Adrenal gland (tissue), 5 donors: ENCODE data around the gene MYBPHL.

ENCODE experiments used
- CTCF ChIP-seq, 6 experiments: fragments of 450-650 bp in 4 of 6; fragments of 200-600 bp in 2 of 6; sonication (generic) in 1 of 6; IDR thresholded peaks; 1 replicate in 5 of 6; 2 replicates in 1 of 6; pipeline versions ENCODE4 v1.5.1 to v1.8.0; 2016 to 2021; ENCODE audit warnings: antibody characterized with exemption in 6 of 6, mild to moderate bottlenecking in 2 of 6, moderate library complexity in 1 of 6
- POLR2A ChIP-seq, 2 donors: fragments of 450-650 bp; IDR thresholded peaks; one replicate each; pipeline ENCODE4 v1.6.1; 2017; ENCODE audit warnings: antibody characterized with exemption in 2 of 2, mild to moderate bottlenecking in 2 of 2, moderate library complexity in 1 of 2
- donor health status: DM: no; HTN: no; CAD: no.

GRCh38 chr1:109271458-109271857 is 35.4 kb downstream of the MYBPHL start:
- TF ChIP-seq POLR2A (IDR thresholded peaks at IDR 0.05) (no peak), CTCF (IDR thresholded peaks at IDR 0.05) (no peak)
